Chondrocyte (in vitro differentiated cells): ENCODE data around the gene PPP2R2C. TPM values are rescaled to one million over a fixed set of nuclear protein-coding genes. Genes with fewer than 3 reads are reported as not detected.

ENCODE experiments used
- DNase-seq: peaks from one replicate; pipeline ENCODE4 v3.0.0; 2021; ENCODE audit warnings: mixed read lengths, low spot score
- H3K27ac Mint-ChIP-seq: one replicate; pipeline ENCODE4 v1.8.0; 2021; ENCODE audit warnings: mild to moderate bottlenecking, moderate library complexity, mixed read lengths; ENCODE audit not compliant: unreplicated experiment
- H3K27me3 Mint-ChIP-seq: 2 replicates; pipeline ENCODE4 v1.8.0; 2021; ENCODE audit warnings: low read depth, mixed read lengths
- H3K36me3 Mint-ChIP-seq: 2 replicates; pipeline ENCODE4 v1.8.0; 2021; ENCODE audit warnings: low read depth, mixed read lengths
- H3K4me1 Mint-ChIP-seq: 2 replicates; pipeline ENCODE4 v1.8.0; 2021; ENCODE audit warnings: low read depth, mild to moderate bottlenecking, mixed read lengths
- H3K4me3 Mint-ChIP-seq: one replicate; pipeline ENCODE4 v1.8.0; 2021; ENCODE audit warnings: mild to moderate bottlenecking, moderate library complexity, mixed read lengths; ENCODE audit not compliant: unreplicated experiment
- H3K9me3 Mint-ChIP-seq: 2 replicates; pipeline ENCODE4 v1.8.0; 2021; ENCODE audit warnings: low read depth, mixed read lengths
- total RNA-seq: library from RNA; stranded (reverse); gene quantifications from 3 replicates; pipeline ENCODE4 v1.2.1, GENCODE V29; 2021
- TF ChIP-seq, protein P1 (sequence below): fragments of 200-600 bp; sonication (generic); IDR thresholded peaks from 2 replicates; pipeline ENCODE4 v1.5.0; 2021; ENCODE audit warnings: antibody characterized with exemption, mild to moderate bottlenecking, moderate library complexity

Gene PPP2R2C
- total RNA-seq, 1 donor from 2014 or later = 0.10 TPM

DNA sequence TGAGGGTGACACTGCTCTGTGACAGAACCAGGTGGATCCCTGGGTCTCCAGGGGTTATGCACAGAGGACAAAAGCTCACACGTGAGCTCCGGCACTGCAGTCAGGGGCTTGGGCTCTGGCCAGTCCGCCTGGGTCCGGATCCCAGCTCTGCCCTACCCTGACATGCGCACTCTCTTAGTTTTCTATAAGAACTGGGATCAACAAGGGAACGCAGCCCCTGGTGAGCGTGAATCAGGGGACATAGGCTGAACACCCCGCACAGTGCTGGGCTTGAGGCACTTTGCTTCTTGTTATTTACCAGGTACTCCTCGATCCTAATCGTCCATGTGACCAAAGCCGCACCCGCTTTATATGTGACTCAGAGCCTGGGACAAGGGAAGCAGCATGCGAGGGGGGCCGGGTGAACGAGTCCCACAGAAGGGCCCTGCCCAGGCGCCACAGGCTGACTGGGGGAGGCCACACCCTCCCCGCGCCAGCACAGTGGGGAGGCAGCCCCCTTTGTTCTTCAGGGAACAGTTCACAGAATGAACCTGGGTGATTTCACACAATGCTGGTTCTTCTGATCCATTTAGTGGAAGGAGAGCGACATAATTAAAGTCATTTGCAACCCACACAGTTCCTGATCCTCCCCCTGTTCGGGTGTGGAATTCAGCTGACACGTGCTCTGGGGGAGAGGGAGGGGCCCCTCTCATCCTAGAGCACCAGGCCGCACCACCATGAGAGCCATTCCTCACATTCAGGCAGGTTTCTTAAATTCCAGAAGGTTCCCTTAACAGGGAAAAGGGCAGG, 147.2 kb downstream of the PPP2R2C start:
- no peak overlapping the region for H3K27ac Mint-ChIP-seq
- no peak for DNase-seq
- TF ChIP-seq, protein P1, sequence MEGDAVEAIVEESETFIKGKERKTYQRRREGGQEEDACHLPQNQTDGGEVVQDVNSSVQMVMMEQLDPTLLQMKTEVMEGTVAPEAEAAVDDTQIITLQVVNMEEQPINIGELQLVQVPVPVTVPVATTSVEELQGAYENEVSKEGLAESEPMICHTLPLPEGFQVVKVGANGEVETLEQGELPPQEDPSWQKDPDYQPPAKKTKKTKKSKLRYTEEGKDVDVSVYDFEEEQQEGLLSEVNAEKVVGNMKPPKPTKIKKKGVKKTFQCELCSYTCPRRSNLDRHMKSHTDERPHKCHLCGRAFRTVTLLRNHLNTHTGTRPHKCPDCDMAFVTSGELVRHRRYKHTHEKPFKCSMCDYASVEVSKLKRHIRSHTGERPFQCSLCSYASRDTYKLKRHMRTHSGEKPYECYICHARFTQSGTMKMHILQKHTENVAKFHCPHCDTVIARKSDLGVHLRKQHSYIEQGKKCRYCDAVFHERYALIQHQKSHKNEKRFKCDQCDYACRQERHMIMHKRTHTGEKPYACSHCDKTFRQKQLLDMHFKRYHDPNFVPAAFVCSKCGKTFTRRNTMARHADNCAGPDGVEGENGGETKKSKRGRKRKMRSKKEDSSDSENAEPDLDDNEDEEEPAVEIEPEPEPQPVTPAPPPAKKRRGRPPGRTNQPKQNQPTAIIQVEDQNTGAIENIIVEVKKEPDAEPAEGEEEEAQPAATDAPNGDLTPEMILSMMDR = no peak
- no peaks in the 10 kb centered on the region for H3K4me1 Mint-ChIP-seq
- H3K4me3 Mint-ChIP-seq = no peak overlapping the region
- no peaks in the 10 kb centered on the region for H3K9me3 Mint-ChIP-seq
- peaks cover 46% of the 10 kb centered on the region for H3K27me3 Mint-ChIP-seq
- H3K36me3 Mint-ChIP-seq = no peaks in the 10 kb centered on the region

DNA sequence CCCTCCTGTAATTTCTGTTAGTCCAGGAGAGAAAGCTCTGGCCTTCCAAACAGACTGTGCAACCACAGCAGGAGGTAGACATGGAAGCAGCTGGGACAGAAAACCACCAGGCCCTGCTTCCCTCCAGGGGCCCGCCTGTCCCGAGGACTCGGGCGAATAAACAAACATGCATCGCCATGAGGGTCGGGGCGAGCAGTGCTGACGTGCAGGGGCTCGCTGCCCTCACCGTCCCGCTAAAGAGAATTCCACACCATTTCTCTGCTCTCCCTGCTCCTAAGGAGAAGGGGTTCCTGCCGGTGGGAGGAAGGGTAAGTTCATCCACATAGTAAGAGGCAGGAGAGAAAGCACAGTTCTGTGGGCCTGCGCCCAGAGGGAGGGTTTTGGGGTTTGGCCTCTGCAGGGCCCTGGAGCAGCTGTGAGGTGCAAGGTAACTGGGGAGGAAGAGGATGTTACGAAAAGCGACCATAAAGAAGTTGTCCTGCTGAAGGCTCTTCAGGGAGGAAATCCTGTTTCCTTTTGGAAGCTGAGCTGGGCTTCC, 147.9 kb downstream of the PPP2R2C start:
- no peak for DNase-seq
- TF ChIP-seq, protein P1 = no peak
- Mint-ChIP-seq H3K4me3 (no peak overlapping the region), H3K27ac (no peak overlapping the region), H3K27me3 (peaks cover 45% of the 10 kb centered on the region), H3K9me3 (no peaks in the 10 kb centered on the region), H3K36me3 (no peaks in the 10 kb centered on the region), H3K4me1 (no peaks in the 10 kb centered on the region)

DNA sequence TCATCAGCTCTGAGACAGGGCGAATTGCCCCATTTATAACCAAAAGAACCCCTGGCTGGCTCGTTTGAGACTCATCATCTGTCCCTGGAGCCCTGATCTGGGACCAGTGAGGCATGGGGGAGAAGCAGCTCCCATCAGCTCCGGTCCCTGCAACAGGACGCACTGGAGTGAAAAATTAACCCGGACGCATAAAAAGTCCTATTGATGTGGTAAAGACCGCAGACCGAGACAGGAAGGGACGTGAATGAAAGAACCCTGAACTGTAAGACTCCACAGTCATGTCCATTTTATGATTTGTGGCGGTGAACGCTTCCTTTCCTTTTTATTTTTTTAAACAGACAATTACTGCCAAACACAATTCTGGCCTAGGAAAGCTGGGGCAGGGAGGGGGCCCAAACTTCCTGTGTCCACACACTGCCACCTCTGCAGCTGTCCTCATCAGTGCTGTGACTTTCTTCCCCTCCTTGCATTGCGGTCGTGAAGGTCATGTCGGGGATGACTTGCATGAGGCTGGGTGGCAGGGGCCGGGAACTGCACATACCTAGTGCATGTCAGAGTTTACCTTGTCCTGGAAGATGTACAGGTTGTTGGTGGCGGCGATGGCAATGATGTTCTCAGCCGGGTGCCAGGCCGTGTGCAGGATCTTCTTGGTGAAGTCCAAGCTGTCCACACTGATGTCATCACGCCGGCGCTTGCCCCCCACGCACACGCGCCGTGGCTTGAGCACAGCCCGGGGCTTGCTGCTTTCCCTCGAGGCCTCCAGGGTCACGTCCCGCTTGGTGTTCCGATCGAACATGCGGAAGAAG, 149.4 kb downstream of the PPP2R2C start:
- Mint-ChIP-seq H3K27me3 (peaks cover 38% of the 10 kb centered on the region), H3K4me1 (no peaks in the 10 kb centered on the region), H3K36me3 (no peaks in the 10 kb centered on the region), H3K27ac (no peak overlapping the region), H3K9me3 (no peaks in the 10 kb centered on the region), H3K4me3 (no peak overlapping the region)
- no peak for DNase-seq
- TF ChIP-seq, protein P1 = no peak

DNA sequence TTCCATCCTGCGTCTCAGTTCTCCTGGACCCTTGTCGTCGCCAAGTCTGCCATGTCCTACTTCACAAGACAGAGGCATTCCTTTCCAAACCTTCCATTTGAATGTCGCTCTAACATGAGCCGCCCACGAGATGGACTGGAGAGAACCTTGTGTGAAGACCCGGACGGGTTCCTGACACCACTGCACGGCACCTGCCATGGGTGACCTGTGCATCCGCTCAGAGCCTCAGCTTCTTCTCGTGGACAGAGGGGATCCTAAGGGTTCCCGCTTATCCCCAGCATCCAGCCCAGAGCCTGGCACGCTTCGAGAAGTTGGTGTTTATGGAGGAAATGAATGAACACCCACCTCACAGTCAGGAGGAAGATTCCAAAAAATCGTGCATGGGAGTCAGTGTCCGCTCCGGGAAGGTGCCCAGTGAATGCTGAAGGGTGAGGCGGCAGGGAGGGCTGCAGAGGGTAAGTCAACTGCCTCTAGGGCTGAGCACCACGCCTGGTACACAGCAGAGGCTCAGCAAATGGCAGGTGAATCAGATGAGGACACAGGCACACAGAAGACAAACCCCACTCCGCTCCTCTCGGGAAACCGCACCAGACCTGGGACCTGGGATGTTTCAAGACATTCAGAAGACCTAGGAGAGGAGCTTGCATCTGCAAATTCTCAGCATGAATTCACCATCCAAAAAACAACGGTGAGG, 150.2 kb downstream of the PPP2R2C start:
- TF ChIP-seq, protein P1 = no peak
- no peak for DNase-seq
- Mint-ChIP-seq H3K4me3 (no peak overlapping the region), H3K27me3 (peaks cover 40% of the 10 kb centered on the region), H3K27ac (no peak overlapping the region), H3K9me3 (no peaks in the 10 kb centered on the region), H3K4me1 (no peaks in the 10 kb centered on the region), H3K36me3 (no peaks in the 10 kb centered on the region)

DNA sequence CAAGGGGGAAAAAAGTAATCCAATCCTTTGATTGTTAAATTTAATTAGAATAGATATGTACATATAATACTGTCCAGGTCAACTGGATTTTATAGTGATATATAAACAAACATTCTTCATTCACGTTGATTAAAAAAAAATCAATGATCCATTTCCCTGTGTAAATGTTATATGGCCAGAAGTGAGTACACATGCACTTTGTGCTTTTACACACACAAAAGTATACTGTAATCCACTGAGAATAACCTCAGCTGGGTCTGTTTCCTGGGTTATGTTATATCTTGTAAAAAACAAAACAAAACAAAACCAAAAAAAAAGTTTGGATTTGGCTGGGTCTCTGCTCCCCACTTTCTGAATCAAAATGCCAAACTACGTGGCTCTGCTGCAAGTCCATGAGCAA, 151.1 kb downstream of the PPP2R2C start:
- Mint-ChIP-seq H3K4me3 (no peak overlapping the region), H3K9me3 (no peaks in the 10 kb centered on the region), H3K27ac (no peak overlapping the region), H3K4me1 (no peaks in the 10 kb centered on the region), H3K27me3 (peaks cover 43% of the 10 kb centered on the region), H3K36me3 (no peaks in the 10 kb centered on the region)
- TF ChIP-seq, protein P1 = no peak
- no peak for DNase-seq
